ENCODE data around the gene TSPAN10. TPM values are rescaled to one million over a fixed set of nuclear protein-coding genes. Genes with fewer than 3 reads are reported as not detected.

TSPAN10 gene
- total and polyA plus RNA-seq, 2 experiments from 2014 or later = 2.6 to 4.7 TPM

- Histone ChIP-seq H3K27ac (peak overlapping the region; percentile 75), H3K79me2 (ENCODE audit: insufficient read depth) (peaks cover 76% of the 10 kb centered on the region)
- 63 to 65% methylated on average over 6 of the region's 6 CpGs for WGBS, 2 experiments (ENCODE audit: low coverage in 1 of 2, low lambda C conversion rate in 2 of 2, missing lambda C conversion rate in 2 of 2)
These were observed 29.6 kb upstream of the TSPAN10 start for GRCh38 chr17:81607431-81607830.

GRCh38 chr17:81608082-81608481, 28.9 kb upstream of the TSPAN10 start:
- TF ChIP-seq EZH2 (IDR thresholded peaks at IDR 0.05; ENCODE audit: insufficient read depth, poor library complexity, severe bottlenecking) (no peak), EZH2phosphoT487 (IDR thresholded peaks at IDR 0.05; ENCODE audit: insufficient read depth, low read depth) (no peak)
- Histone ChIP-seq H3K9me3 (ENCODE audit: low read depth) (no peaks in the 10 kb centered on the region), H3K4me3 (no peak overlapping the region), H3F3A (ENCODE audit: insufficient read depth) (peaks cover 28% of the 10 kb centered on the region), H3K9me2 (ENCODE audit: insufficient read depth) (no peaks in the 10 kb centered on the region), H3K36me3 (ENCODE audit: low read depth) (peaks cover 42% of the 10 kb centered on the region), H3K4me2 (ENCODE audit: unreplicated experiment) (peak overlapping the region; percentile 21), H3K9ac (peak overlapping the region; percentile 49), H3K27ac (peak overlapping the region; percentile 75), H3K27me3 (replicated peaks; ENCODE audit: insufficient read depth) (no peaks in the 10 kb centered on the region), H3K4me1 (ENCODE audit: insufficient read depth) (peaks cover 19% of the 10 kb centered on the region), H4K20me1 (ENCODE audit: insufficient read depth) (no peaks in the 10 kb centered on the region; the same call in 1 of the 2 replicates), H2AFZ (no peak overlapping the region), H3K79me2 (ENCODE audit: insufficient read depth) (peaks cover 76% of the 10 kb centered on the region)
- in situ Hi-C loops (cut with MboI) = no loop called here
- 95 to 97% methylated on average over 4 of the region's 4 CpGs for whole genome bisulfite sequencing, 2 experiments (ENCODE audit: low coverage in 1 of 2, low lambda C conversion rate in 2 of 2, missing lambda C conversion rate in 2 of 2)
- DNase-seq = peak; percentile 40

More at GRCh38 chr17:81607431-81607830, 29.6 kb upstream of the TSPAN10 start:
- DNase-seq = peak; percentile 86
- H3K27me3 ChIP-seq (replicated peaks; ENCODE audit: insufficient read depth) = no peaks in the 10 kb centered on the region
- H3K9me3 ChIP-seq (ENCODE audit: low read depth) = no peaks in the 10 kb centered on the region
- H3K4me2 ChIP-seq (ENCODE audit: unreplicated experiment) = peak overlapping the region; percentile 21
- peak overlapping the region; percentile 49 for H3K9ac ChIP-seq
- H3F3A ChIP-seq (ENCODE audit: insufficient read depth) = peaks cover 31% of the 10 kb centered on the region
- H3K36me3 ChIP-seq (ENCODE audit: low read depth) = peaks cover 38% of the 10 kb centered on the region
- in situ Hi-C loops (cut with MboI) = no loop called here
- H2AFZ ChIP-seq = no peak overlapping the region
- no peak overlapping the region for H3K4me3 ChIP-seq
- TF ChIP-seq EZH2phosphoT487 (IDR thresholded peaks at IDR 0.05; ENCODE audit: insufficient read depth, low read depth) (no peak), EZH2 (IDR thresholded peaks at IDR 0.05; ENCODE audit: insufficient read depth, poor library complexity, severe bottlenecking) (no peak)
- H3K9me2 ChIP-seq (ENCODE audit: insufficient read depth) = no peaks in the 10 kb centered on the region
- no peaks in the 10 kb centered on the region for H4K20me1 ChIP-seq (ENCODE audit: insufficient read depth)
- H3K4me1 ChIP-seq (ENCODE audit: insufficient read depth) = peaks cover 19% of the 10 kb centered on the region

GRCh38 chr17:81608605-81609004, 28.4 kb upstream of the TSPAN10 start:
- WGBS, 2 experiments (ENCODE audit: low coverage in 1 of 2, low lambda C conversion rate in 2 of 2, missing lambda C conversion rate in 2 of 2) = 89 to 90% methylated on average over 13 of the region's 13 CpGs
- Histone ChIP-seq H3K27me3 (replicated peaks; ENCODE audit: insufficient read depth) (no peaks in the 10 kb centered on the region), H3K4me3 (no peak overlapping the region), H3F3A (ENCODE audit: insufficient read depth) (peaks cover 28% of the 10 kb centered on the region), H3K9me2 (ENCODE audit: insufficient read depth) (no peaks in the 10 kb centered on the region), H3K4me2 (ENCODE audit: unreplicated experiment) (no peak overlapping the region), H3K79me2 (ENCODE audit: insufficient read depth) (peaks cover 80% of the 10 kb centered on the region), H3K9ac (no peak overlapping the region), H3K4me1 (ENCODE audit: insufficient read depth) (peaks cover 19% of the 10 kb centered on the region), H2AFZ (no peak overlapping the region), H3K36me3 (ENCODE audit: low read depth) (peaks cover 42% of the 10 kb centered on the region), H4K20me1 (ENCODE audit: insufficient read depth) (no peaks in the 10 kb centered on the region; the same call in 1 of the 2 replicates), H3K27ac (peak overlapping the region; percentile 75; the same call in 1 of the 2 replicates), H3K9me3 (ENCODE audit: low read depth) (no peaks in the 10 kb centered on the region)
- no peak for TF ChIP-seq EZH2phosphoT487 (IDR thresholded peaks at IDR 0.05; ENCODE audit: insufficient read depth, low read depth)
- no peak for TF ChIP-seq EZH2 (IDR thresholded peaks at IDR 0.05; ENCODE audit: insufficient read depth, poor library complexity, severe bottlenecking)
- no peak for DNase-seq
- in situ Hi-C loops (cut with MboI) = no loop called here

- no peaks in the 10 kb centered on the region; the same call in 1 of the 2 replicates for H4K20me1 ChIP-seq (ENCODE audit: insufficient read depth)
- no peak for DNase-seq
- H3K79me2 ChIP-seq (ENCODE audit: insufficient read depth) = peaks cover 87% of the 10 kb centered on the region
- peaks cover 25% of the 10 kb centered on the region for H3F3A ChIP-seq (ENCODE audit: insufficient read depth)
- no peak overlapping the region for H2AFZ ChIP-seq
- H3K36me3 ChIP-seq (ENCODE audit: low read depth) = peaks cover 31% of the 10 kb centered on the region
- H3K9me3 ChIP-seq (ENCODE audit: low read depth) = no peaks in the 10 kb centered on the region
- 93 to 95% methylated on average over 19 of the region's 19 CpGs for WGBS, 2 experiments (ENCODE audit: low coverage in 1 of 2, low lambda C conversion rate in 2 of 2, missing lambda C conversion rate in 2 of 2)
- no peak overlapping the region for H3K9ac ChIP-seq
- H3K9me2 ChIP-seq (ENCODE audit: insufficient read depth) = no peaks in the 10 kb centered on the region
- H3K4me3 ChIP-seq = no peak overlapping the region
- H3K4me1 ChIP-seq (ENCODE audit: insufficient read depth) = peaks cover 30% of the 10 kb centered on the region
- no peaks in the 10 kb centered on the region for H3K27me3 ChIP-seq (replicated peaks; ENCODE audit: insufficient read depth)
- H3K27ac ChIP-seq = no peak overlapping the region
- H3K4me2 ChIP-seq (ENCODE audit: unreplicated experiment) = no peak overlapping the region
- TF ChIP-seq EZH2phosphoT487 (IDR thresholded peaks at IDR 0.05; ENCODE audit: insufficient read depth, low read depth) (no peak), EZH2 (IDR thresholded peaks at IDR 0.05; ENCODE audit: insufficient read depth, poor library complexity, severe bottlenecking) (no peak)
- in situ Hi-C loops (cut with MboI) = no loop called here
These were observed 27.3 kb upstream of the TSPAN10 start for GRCh38 chr17:81609541-81610311.

All from GM23248 (cell line).